ENCODE results near the gene TPK1. TPM values are rescaled to one million over a fixed set of nuclear protein-coding genes. Genes with fewer than 3 reads are reported as not detected.

TPK1 gene
- total and polyA plus RNA-seq, 4 donors = 5.3 to 16.8 (median 15.9) TPM

DNA sequence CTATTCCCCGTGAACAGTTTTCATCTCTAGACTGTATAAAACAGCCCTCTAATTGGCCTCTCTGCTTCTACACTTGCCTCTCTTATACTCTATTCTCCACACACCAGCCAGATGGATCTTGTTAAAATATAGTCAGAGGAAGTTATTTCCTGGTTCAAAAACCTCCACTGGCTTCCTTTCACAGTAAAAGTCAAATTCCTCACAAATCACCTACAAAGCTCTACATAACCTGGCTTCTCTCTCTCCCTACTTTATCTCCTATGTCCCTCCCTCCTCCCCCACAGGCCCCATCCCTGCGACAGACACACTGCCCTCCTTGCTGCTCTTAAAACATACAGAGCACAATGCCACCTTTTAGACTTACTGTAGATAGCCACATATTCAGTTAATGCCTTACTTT is 60.1 kb downstream of the TPK1 start:
- no peak overlapping the region for H3K9ac ChIP-seq (ENCODE audit: insufficient read depth in 1 of 2, low read length in 2 of 2)
- H3K27ac ChIP-seq (ENCODE audit: low read depth in 1 of 2, low read length in 1 of 2) = no peak overlapping the region
- no peaks in the 10 kb centered on the region for H3K27me3 ChIP-seq (ENCODE audit: control insufficient read depth in 3 of 3, insufficient read depth in 3 of 3, low read length in 2 of 3)
- DNase-seq (peak in 1 of 3 donors; percentile 10), ATAC-seq (ENCODE audit: insufficient read depth, low FRiP score) (no peak)
- H3K4me1 ChIP-seq (ENCODE audit: control insufficient read depth in 5 of 5, insufficient read depth in 5 of 5, low read length in 5 of 5) = no peaks in the 10 kb centered on the region
- H3K36me3 ChIP-seq (ENCODE audit: control insufficient read depth in 4 of 4, insufficient read depth in 4 of 4, low read length in 4 of 4) = no peaks in the 10 kb centered on the region
- TF ChIP-seq, protein P1, sequence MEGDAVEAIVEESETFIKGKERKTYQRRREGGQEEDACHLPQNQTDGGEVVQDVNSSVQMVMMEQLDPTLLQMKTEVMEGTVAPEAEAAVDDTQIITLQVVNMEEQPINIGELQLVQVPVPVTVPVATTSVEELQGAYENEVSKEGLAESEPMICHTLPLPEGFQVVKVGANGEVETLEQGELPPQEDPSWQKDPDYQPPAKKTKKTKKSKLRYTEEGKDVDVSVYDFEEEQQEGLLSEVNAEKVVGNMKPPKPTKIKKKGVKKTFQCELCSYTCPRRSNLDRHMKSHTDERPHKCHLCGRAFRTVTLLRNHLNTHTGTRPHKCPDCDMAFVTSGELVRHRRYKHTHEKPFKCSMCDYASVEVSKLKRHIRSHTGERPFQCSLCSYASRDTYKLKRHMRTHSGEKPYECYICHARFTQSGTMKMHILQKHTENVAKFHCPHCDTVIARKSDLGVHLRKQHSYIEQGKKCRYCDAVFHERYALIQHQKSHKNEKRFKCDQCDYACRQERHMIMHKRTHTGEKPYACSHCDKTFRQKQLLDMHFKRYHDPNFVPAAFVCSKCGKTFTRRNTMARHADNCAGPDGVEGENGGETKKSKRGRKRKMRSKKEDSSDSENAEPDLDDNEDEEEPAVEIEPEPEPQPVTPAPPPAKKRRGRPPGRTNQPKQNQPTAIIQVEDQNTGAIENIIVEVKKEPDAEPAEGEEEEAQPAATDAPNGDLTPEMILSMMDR (IDR thresholded peaks at IDR 0.05; ENCODE audit: control extremely low read depth, extremely low read depth) = no peak
- H3K9me3 ChIP-seq (ENCODE audit: control insufficient read depth in 4 of 4, insufficient read depth in 3 of 4, low read length in 3 of 4) = no peaks in the 10 kb centered on the region
- no peak overlapping the region for H3K4me3 ChIP-seq
- 58 to 65% methylated on average over 2 of the region's 2 CpGs for WGBS, 2 donors

DNA sequence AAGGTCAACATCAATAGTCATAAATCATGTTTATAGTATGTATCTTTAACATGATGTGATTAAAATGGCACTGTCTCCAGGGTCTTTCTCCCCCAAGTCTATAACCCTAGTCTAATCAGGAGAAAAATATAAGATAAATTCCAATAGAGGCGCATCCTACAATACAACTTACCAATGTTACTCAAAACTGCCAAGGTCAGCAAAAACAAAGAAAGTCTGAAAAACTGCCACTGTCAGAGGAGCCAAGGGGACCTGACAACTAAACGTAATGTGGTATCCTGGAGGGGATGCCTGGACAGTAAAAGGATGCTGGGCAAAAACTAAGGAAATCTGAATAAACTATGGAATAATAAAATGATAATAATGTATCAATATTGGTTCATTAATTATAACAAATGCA is 63.9 kb downstream of the TPK1 start:
- TF ChIP-seq, protein P1 (IDR thresholded peaks at IDR 0.05; ENCODE audit: control extremely low read depth, extremely low read depth) = no peak
- ATAC-seq (ENCODE audit: insufficient read depth, low FRiP score) = no peak
- DNase-seq = no peak
- Histone ChIP-seq H3K27me3 (ENCODE audit: control insufficient read depth in 3 of 3, insufficient read depth in 3 of 3, low read length in 2 of 3) (no peaks in the 10 kb centered on the region), H3K9me3 (ENCODE audit: control insufficient read depth in 4 of 4, insufficient read depth in 3 of 4, low read length in 3 of 4) (no peaks in the 10 kb centered on the region), H3K4me1 (ENCODE audit: control insufficient read depth in 5 of 5, insufficient read depth in 5 of 5, low read length in 5 of 5) (no peaks in the 10 kb centered on the region), H3K4me3 (no peak overlapping the region), H3K36me3 (ENCODE audit: control insufficient read depth in 4 of 4, insufficient read depth in 4 of 4, low read length in 4 of 4) (no peaks in the 10 kb centered on the region), H3K27ac (ENCODE audit: low read depth in 1 of 2, low read length in 1 of 2) (no peak overlapping the region), H3K9ac (ENCODE audit: insufficient read depth in 1 of 2, low read length in 2 of 2) (no peak overlapping the region)
- 93 to 94% methylated on average over 2 of the region's 2 CpGs for WGBS, 2 donors

DNA sequence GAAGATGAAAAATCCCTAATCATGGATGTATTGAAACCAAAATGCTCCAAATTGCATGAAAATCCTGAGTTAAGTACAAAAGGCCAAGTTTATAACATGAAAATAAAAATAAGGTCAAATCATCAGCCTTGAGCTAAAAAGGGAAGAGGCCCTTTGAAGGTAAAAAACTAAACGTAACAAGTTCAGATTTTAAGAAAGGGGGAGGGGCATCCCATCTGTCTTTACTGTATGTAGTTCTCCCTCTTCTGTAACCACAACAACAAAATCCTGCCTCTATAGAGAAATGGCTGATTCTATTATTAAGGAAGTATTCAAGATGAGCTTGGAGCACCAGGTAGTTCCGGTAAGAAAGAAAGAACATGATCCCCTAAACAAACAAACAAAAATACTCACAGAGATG is 64.7 kb downstream of the TPK1 start:
- no peaks in the 10 kb centered on the region for H3K27me3 ChIP-seq (ENCODE audit: control insufficient read depth in 3 of 3, insufficient read depth in 3 of 3, low read length in 2 of 3)
- H3K27ac ChIP-seq (ENCODE audit: low read depth in 1 of 2, low read length in 1 of 2) = no peak overlapping the region
- H3K9me3 ChIP-seq (ENCODE audit: control insufficient read depth in 4 of 4, insufficient read depth in 3 of 4, low read length in 3 of 4) = no peaks in the 10 kb centered on the region
- TF ChIP-seq, protein P1 (IDR thresholded peaks at IDR 0.05; ENCODE audit: control extremely low read depth, extremely low read depth) = no peak
- no peaks in the 10 kb centered on the region for H3K4me1 ChIP-seq (ENCODE audit: control insufficient read depth in 5 of 5, insufficient read depth in 5 of 5, low read length in 5 of 5)
- no peaks in the 10 kb centered on the region for H3K36me3 ChIP-seq (ENCODE audit: control insufficient read depth in 4 of 4, insufficient read depth in 4 of 4, low read length in 4 of 4)
- no peak overlapping the region for H3K9ac ChIP-seq (ENCODE audit: insufficient read depth in 1 of 2, low read length in 2 of 2)
- ATAC-seq (ENCODE audit: insufficient read depth, low FRiP score) = no peak
- WGBS, 2 donors = 20 to 63% methylated on average over 2 of the region's 2 CpGs
- no peak for DNase-seq
- H3K4me3 ChIP-seq = no peak overlapping the region

DNA sequence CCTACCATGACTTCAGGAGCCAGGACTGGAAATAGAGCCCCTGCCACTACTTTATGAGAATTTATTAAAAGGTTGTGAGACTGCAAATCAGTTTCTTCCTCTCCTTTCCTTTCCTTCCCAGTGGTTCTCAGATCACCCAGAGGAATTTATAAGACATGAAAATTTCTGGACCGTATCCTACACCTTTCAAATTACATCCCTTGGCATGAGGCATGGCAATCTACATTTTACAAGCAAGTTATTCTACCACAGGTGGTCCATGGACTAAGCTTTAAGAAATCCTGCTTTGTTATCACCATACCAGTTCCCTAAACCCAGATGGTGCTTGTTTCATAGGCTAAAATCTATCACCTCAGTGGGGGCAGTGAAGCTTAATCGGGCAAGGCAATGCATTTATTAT is 66.5 kb downstream of the TPK1 start:
- TF ChIP-seq, protein P1 (IDR thresholded peaks at IDR 0.05; ENCODE audit: control extremely low read depth, extremely low read depth) = no peak
- WGBS, 2 donors = 95 to 98% methylated on average over 2 of the region's 2 CpGs
- no peaks in the 10 kb centered on the region for H3K4me1 ChIP-seq (ENCODE audit: control insufficient read depth in 5 of 5, insufficient read depth in 5 of 5, low read length in 5 of 5)
- no peak overlapping the region for H3K9ac ChIP-seq (ENCODE audit: insufficient read depth in 1 of 2, low read length in 2 of 2)
- no peaks in the 10 kb centered on the region for H3K9me3 ChIP-seq (ENCODE audit: control insufficient read depth in 4 of 4, insufficient read depth in 3 of 4, low read length in 3 of 4)
- ATAC-seq (ENCODE audit: insufficient read depth, low FRiP score) = no peak
- H3K27ac ChIP-seq (ENCODE audit: low read depth in 1 of 2, low read length in 1 of 2) = no peak overlapping the region
- no peaks in the 10 kb centered on the region for H3K27me3 ChIP-seq (ENCODE audit: control insufficient read depth in 3 of 3, insufficient read depth in 3 of 3, low read length in 2 of 3)
- no peak overlapping the region for H3K4me3 ChIP-seq
- DNase-seq = no peak
- H3K36me3 ChIP-seq (ENCODE audit: control insufficient read depth in 4 of 4, insufficient read depth in 4 of 4, low read length in 4 of 4) = no peaks in the 10 kb centered on the region

All from lung (tissue), 12 donors.